Thoracic aorta (tissue), 2 donors: ENCODE data around the gene PP2D1. TPM values are rescaled to one million over a fixed set of nuclear protein-coding genes. Genes with fewer than 3 reads are reported as not detected.

Experiments used
- ATAC-seq: fragments of 150-250 bp; one replicate; pipeline ENCODE4 v1.8.0; 2017; ENCODE audit warnings: low read depth; ENCODE audit not compliant: insufficient number of reproducible peaks, low FRiP score
- DNase-seq: peaks from one replicate; pipeline ENCODE4 v3.0.0-alpha.2; 2020; ENCODE audit warnings: low spot score
- H3K27ac ChIP-seq, 2 donors: fragments of 200-600 bp; sonication (generic); 1 replicate in 1 of 2; 2 replicates in 1 of 2; pipeline ENCODE4 v1.5.1; 2016; ENCODE audit warnings: mild to moderate bottlenecking in 2 of 2, moderate library complexity in 2 of 2
- H3K27me3 ChIP-seq: fragments of 200-600 bp; sonication (generic); replicated peaks from 2 replicates; pipeline ENCODE4 v1.6.0; 2016; ENCODE audit warnings: mild to moderate bottlenecking; ENCODE audit not compliant: insufficient read depth
- H3K36me3 ChIP-seq: fragments of 200-600 bp; sonication (generic); one replicate; pipeline ENCODE4 v1.5.1; 2016
- H3K4me1 ChIP-seq, 2 donors: fragments of 200-600 bp; sonication (generic); 1 replicate in 1 of 2; 2 replicates in 1 of 2; pipeline versions ENCODE4 v1.5.1 to v1.6.0; 2016; ENCODE audit warnings: low read depth in 2 of 2, mild to moderate bottlenecking in 1 of 2; ENCODE audit not compliant: control insufficient read depth in 1 of 2
- H3K4me3 ChIP-seq: fragments of 200-600 bp; sonication (generic); 2 replicates; pipeline ENCODE4 v1.5.1; 2016; ENCODE audit warnings: mild to moderate bottlenecking
- H3K9me3 ChIP-seq: fragments of 200-600 bp; sonication (generic); 2 replicates; pipeline ENCODE4 v1.5.1; 2016
- total RNA-seq, 2 donors: library from RNA; depleted of rRNA; stranded (reverse); fragments of >200 nt; gene quantifications; one replicate each; pipeline versions ENCODE4 v1.1.0 to v1.2.3, GENCODE V29; 2016
- TF ChIP-seq, protein P1 (sequence below): fragments of 200-600 bp; sonication (generic); IDR thresholded peaks from one replicate; pipeline ENCODE4 v1.5.1; 2019; ENCODE audit warnings: antibody characterized with exemption

PP2D1 gene, protein sequence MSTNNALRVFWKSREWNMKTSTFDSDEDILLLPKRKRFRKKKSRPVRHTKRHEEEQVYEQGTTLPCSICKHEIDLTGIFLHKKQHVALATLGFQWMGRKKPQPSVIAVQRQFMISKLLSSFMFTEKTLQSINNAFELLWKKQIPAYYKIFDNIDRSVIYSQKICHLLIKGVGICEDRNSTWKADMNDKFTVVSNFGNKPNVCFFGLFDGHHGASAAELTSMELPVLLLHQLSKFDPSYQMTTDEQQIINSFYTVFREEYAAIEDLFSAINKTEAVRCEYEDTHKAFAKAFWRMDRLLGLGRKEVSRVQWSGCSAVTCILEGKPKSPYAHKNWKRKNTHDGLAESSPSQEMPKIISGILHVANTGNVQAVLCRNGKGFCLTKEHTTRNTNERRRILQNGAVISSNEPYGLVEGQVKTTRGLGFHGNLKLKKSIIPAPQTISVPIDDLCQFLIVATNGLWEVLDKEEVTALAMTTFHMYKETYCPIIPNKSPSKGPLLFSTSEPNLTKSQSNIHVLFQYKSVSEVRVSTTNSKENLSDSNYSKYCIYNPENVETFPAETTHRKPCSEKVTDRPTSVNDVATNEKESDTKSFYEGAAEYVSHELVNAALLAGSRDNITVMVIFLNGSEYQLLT
- not detected for total RNA-seq

DNA sequence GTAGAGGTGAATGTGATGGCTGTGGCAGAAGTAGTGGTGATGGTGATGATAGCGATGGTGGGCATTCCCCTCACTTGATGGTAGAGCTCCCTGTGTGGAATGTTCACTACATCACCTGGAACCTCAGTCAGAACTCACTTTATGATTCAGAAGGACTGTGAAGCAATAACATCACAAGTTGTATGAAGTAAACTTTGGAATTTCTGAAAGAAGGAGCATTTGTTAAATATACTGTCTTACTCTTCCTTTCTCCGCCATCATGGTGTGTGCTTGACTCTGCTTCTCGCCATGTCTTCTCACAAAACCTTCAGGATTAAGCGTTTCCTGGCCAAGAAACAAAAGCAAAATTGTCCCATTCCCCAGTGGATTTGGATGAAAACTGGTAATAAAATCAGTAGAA, at the start of gene PP2D1:
Gene PP2D1 (minus strand): TSS at position 101 of the 400 bp plus-strand sequence. CDS start 192 bp downstream, outside the sequence.
- no peak within 1 kb of the TSS for H3K27ac ChIP-seq
- DNase-seq (no peak), ATAC-seq (no peak)

DNA sequence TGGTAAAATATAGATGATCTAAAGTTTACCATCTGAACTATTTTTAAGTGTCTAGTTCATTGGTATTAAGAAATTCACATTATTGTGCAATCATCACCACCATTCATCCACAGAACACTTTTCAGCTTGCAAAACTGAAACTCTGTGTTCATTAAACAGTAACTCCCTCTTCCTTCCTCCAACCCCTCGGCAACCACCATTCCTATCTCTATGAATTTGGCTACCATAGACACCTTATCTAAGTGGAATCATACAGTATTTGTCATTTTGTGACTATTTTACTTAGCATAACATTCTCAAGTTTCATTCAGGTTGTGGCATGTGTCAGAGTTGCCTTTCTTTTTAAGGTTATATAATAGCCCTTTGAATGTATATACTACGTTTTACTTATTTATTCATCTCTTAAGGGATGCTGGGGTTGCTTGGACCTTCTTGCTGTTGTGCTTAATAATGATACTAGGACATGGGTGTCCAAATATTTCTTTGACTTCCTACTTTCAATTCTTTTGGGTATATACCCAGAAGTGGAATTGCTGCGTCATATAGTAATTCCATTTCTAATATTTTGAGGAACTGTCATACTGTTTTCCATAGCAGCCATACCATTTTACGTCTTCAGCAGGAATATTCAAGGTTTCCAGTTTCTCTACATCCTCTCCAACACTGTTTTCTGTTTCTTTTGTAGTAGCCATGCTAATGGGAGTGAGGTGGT, 49.1 kb upstream of the PP2D1 start:
- peak overlapping the region in 1 of 2 donors; percentile 54 for H3K27ac ChIP-seq
- H3K9me3 ChIP-seq = no peaks in the 10 kb centered on the region
- DNase-seq (no peak), ATAC-seq (no peak)
- TF ChIP-seq, protein P1, sequence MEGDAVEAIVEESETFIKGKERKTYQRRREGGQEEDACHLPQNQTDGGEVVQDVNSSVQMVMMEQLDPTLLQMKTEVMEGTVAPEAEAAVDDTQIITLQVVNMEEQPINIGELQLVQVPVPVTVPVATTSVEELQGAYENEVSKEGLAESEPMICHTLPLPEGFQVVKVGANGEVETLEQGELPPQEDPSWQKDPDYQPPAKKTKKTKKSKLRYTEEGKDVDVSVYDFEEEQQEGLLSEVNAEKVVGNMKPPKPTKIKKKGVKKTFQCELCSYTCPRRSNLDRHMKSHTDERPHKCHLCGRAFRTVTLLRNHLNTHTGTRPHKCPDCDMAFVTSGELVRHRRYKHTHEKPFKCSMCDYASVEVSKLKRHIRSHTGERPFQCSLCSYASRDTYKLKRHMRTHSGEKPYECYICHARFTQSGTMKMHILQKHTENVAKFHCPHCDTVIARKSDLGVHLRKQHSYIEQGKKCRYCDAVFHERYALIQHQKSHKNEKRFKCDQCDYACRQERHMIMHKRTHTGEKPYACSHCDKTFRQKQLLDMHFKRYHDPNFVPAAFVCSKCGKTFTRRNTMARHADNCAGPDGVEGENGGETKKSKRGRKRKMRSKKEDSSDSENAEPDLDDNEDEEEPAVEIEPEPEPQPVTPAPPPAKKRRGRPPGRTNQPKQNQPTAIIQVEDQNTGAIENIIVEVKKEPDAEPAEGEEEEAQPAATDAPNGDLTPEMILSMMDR = no peak
- H3K4me3 ChIP-seq = peak overlapping the region; percentile 57
- peaks cover 29 to 31% of the 10 kb centered on the region in 2 donors for H3K4me1 ChIP-seq
- no peaks in the 10 kb centered on the region for H3K36me3 ChIP-seq
- no peaks in the 10 kb centered on the region for H3K27me3 ChIP-seq

More for the DNA sequence above, at the start of gene PP2D1:
- TF ChIP-seq, protein P1 = no peak
- Histone ChIP-seq H3K36me3 (no peaks in the 10 kb centered on the region), H3K9me3 (no peaks in the 10 kb centered on the region), H3K4me3 (no peak within 1 kb of the TSS), H3K4me1 (no peaks in the 10 kb centered on the region), H3K27me3 (no peaks in the 10 kb centered on the region)

DNA sequence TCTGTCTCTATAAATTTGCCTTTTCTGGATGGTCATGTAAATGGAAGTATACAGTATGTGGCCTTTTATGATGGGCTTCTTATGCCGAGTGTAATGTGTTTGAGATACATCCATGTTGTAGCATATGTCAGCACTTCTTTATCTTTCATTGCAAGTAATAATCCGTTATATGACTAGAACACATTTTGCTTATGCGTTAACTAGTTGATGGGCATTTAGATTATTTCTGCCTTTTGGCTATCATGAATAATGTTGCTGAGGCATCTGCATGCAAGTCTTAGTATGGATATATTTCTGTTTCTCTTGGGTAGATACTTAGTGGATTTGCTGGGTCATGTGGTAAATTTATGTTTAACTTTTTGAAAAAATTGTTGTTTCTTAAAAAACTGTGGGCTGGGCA, 47.9 kb upstream of the PP2D1 start:
- H3K27me3 ChIP-seq = no peaks in the 10 kb centered on the region
- H3K4me1 ChIP-seq = peaks cover 24 to 27% of the 10 kb centered on the region in 2 donors
- TF ChIP-seq, protein P1 = no peak
- H3K27ac ChIP-seq = no peak overlapping the region
- ATAC-seq = no peak
- DNase-seq = no peak
- no peak overlapping the region for H3K4me3 ChIP-seq
- no peaks in the 10 kb centered on the region for H3K9me3 ChIP-seq
- no peaks in the 10 kb centered on the region for H3K36me3 ChIP-seq

DNA sequence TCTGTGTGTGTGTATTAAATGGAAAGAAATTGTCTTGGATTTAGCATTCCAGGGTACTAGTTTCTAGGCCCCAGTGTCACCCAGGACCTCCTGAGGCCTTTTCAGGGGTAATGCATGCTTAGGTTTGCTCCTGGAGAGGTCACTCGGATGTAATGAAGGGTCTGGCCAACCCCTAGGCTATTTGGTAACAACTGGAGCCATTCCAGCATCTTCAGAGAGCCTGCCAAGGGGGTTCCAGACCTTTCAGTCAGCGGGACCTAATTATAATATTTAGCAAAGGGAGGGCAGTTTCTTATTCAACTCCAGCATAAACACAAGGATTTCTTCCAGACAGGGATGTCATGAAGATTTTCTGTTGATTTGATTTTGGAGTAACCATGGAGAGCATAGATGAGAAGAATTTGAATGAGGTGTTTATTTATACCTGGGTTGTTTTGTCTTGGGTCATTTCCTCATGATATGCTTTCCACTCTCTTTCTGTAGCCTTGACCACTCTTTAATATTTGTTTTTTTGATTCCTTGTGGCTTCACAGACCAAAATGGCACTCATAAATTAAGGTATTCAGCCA, 45.6 kb upstream of the PP2D1 start:
- Histone ChIP-seq H3K27ac (peak overlapping the region; percentile 29 to 61), H3K27me3 (no peaks in the 10 kb centered on the region), H3K36me3 (no peaks in the 10 kb centered on the region), H3K9me3 (no peaks in the 10 kb centered on the region), H3K4me1 (peaks cover 27 to 34% of the 10 kb centered on the region in 2 donors), H3K4me3 (no peak overlapping the region)
- no peak for ATAC-seq
- no peak for DNase-seq
- TF ChIP-seq, protein P1 = no peak
